ENCODE data around the gene S1PR1. TPM values are rescaled to one million over a fixed set of nuclear protein-coding genes. Genes with fewer than 3 reads are reported as not detected.
"Not testable (repeated sequence)": the region's sequence is repeated elsewhere in the genome, so short reads cannot be mapped to it uniquely, and the experiment has no call there.

The S1PR1 gene
- total and polyA plus RNA-seq, 2 donors from 2014 or later, result 14.2 to 51.6 TPM

- no peaks in the 10 kb centered on the region for H3K36me3 ChIP-seq (ENCODE audit: control insufficient read depth in 2 of 3, insufficient read depth in 3 of 3, low read length in 3 of 3)
- no peak overlapping the region for H3K4me3 ChIP-seq (ENCODE audit: low read length in 3 of 3)
- no peak overlapping the region for H3K9ac ChIP-seq (ENCODE audit: low read length in 3 of 3)
- DNase-seq (no peak), FAIRE-seq (no peak)
- H3K27me3 ChIP-seq (ENCODE audit: control insufficient read depth, insufficient read depth, low read length), result no peaks in the 10 kb centered on the region
- no peak overlapping the region for H3K27ac ChIP-seq (ENCODE audit: low read depth in 2 of 2, low read length in 2 of 2)
- intact Hi-C loops (cut with DNase I), result no loop called here
- TF ChIP-seq, protein P1, sequence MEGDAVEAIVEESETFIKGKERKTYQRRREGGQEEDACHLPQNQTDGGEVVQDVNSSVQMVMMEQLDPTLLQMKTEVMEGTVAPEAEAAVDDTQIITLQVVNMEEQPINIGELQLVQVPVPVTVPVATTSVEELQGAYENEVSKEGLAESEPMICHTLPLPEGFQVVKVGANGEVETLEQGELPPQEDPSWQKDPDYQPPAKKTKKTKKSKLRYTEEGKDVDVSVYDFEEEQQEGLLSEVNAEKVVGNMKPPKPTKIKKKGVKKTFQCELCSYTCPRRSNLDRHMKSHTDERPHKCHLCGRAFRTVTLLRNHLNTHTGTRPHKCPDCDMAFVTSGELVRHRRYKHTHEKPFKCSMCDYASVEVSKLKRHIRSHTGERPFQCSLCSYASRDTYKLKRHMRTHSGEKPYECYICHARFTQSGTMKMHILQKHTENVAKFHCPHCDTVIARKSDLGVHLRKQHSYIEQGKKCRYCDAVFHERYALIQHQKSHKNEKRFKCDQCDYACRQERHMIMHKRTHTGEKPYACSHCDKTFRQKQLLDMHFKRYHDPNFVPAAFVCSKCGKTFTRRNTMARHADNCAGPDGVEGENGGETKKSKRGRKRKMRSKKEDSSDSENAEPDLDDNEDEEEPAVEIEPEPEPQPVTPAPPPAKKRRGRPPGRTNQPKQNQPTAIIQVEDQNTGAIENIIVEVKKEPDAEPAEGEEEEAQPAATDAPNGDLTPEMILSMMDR (IDR thresholded peaks at IDR 0.05; ENCODE audit: borderline replicate concordance, extremely low read depth, insufficient read depth), result no peak
- H3K4me1 ChIP-seq (ENCODE audit: control insufficient read depth in 2 of 3, insufficient read depth in 2 of 3, low read depth in 1 of 3, low read length in 3 of 3), result no peaks in the 10 kb centered on the region
- no peaks in the 10 kb centered on the region for H3K9me3 ChIP-seq (ENCODE audit: control insufficient read depth in 2 of 3, insufficient read depth in 1 of 3, low read length in 3 of 3)
These were observed 9.0 kb upstream of the S1PR1 start for GRCh38 chr1:101227837-101228236.

GRCh38 chr1:101228424-101229134 lies 8.2 kb upstream of the S1PR1 start:
- TF ChIP-seq, protein P1 (IDR thresholded peaks at IDR 0.05; ENCODE audit: borderline replicate concordance, extremely low read depth, insufficient read depth), result no peak
- intact Hi-C loops (cut with DNase I), result no loop called here
- H3K9me3 ChIP-seq (ENCODE audit: control insufficient read depth in 2 of 3, insufficient read depth in 1 of 3, low read length in 3 of 3), result no peaks in the 10 kb centered on the region
- H3K27me3 ChIP-seq (ENCODE audit: control insufficient read depth, insufficient read depth, low read length), result no peaks in the 10 kb centered on the region
- H3K27ac ChIP-seq (ENCODE audit: low read depth in 2 of 2, low read length in 2 of 2), result no peak overlapping the region
- no peaks in the 10 kb centered on the region for H3K4me1 ChIP-seq (ENCODE audit: control insufficient read depth in 2 of 3, insufficient read depth in 2 of 3, low read depth in 1 of 3, low read length in 3 of 3)
- H3K36me3 ChIP-seq (ENCODE audit: control insufficient read depth in 2 of 3, insufficient read depth in 3 of 3, low read length in 3 of 3), result no peaks in the 10 kb centered on the region
- H3K4me3 ChIP-seq (ENCODE audit: low read length in 3 of 3), result no peak overlapping the region
- no peak overlapping the region for H3K9ac ChIP-seq (ENCODE audit: low read length in 3 of 3)
- no peak for FAIRE-seq
- no peak for DNase-seq

DNA sequence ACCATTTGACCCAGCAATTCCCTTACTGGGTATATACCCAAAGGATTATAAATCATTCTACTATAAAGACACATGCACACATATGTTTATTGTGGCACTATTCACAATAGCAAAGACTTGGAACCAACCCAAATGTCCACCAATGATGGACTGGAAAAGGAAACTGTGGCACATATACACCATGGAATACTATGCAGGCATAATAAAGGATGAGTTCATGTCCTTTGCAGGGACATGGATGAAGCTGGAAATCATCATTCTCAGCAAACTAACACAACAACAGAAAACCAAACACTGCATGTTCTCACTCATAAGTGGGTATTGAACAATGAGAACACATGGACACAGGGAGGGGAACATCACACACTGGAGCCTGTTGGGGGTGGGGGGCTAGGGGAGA lies 4.6 kb upstream of the S1PR1 start:
- H3K4me3 ChIP-seq (ENCODE audit: low read length in 3 of 3); H3K27ac ChIP-seq (ENCODE audit: low read depth in 2 of 2, low read length in 2 of 2); FAIRE-seq; H3K4me1 ChIP-seq (ENCODE audit: control insufficient read depth in 2 of 3, insufficient read depth in 2 of 3, low read depth in 1 of 3, low read length in 3 of 3); H3K9ac ChIP-seq (ENCODE audit: low read length in 3 of 3); H3K27me3 ChIP-seq (ENCODE audit: control insufficient read depth, insufficient read depth, low read length); H3K36me3 ChIP-seq (ENCODE audit: control insufficient read depth in 2 of 3, insufficient read depth in 3 of 3, low read length in 3 of 3); DNase-seq; intact Hi-C loops (cut with DNase I); H3K9me3 ChIP-seq (ENCODE audit: control insufficient read depth in 2 of 3, insufficient read depth in 1 of 3, low read length in 3 of 3): not testable (repeated sequence)

DNA sequence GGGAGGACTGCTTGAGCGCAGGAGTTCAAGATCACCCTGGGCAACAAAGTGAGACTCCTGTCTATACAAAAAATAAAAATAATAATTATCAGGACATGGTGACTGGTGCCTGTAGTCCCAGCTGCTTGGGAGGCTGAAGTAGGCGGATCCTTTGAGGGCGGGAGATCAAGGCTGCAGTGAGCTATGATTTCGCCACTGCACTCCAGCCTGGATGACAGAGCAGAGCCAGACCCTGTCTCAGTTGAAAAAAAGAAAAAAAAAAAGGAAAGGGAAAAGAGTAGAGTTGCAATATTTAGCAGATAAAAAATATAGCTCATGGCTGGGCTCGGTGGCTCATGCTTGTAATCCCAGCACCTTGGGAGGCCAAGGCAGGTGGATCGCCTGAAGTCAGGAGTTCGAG lies 3.3 kb upstream of the S1PR1 start:
- no peak for DNase-seq
- H3K36me3 ChIP-seq (ENCODE audit: control insufficient read depth in 2 of 3, insufficient read depth in 3 of 3, low read length in 3 of 3), result no peaks in the 10 kb centered on the region
- intact Hi-C loops (cut with DNase I), result no loop called here
- H3K27ac ChIP-seq (ENCODE audit: low read depth in 2 of 2, low read length in 2 of 2), result no peak overlapping the region
- no peaks in the 10 kb centered on the region for H3K9me3 ChIP-seq (ENCODE audit: control insufficient read depth in 2 of 3, insufficient read depth in 1 of 3, low read length in 3 of 3)
- no peak overlapping the region for H3K4me3 ChIP-seq (ENCODE audit: low read length in 3 of 3)
- FAIRE-seq, result no peak
- H3K27me3 ChIP-seq (ENCODE audit: control insufficient read depth, insufficient read depth, low read length), result no peaks in the 10 kb centered on the region
- peaks cover 0 to 10% (median 0%) of the 10 kb centered on the region in 3 donors for H3K4me1 ChIP-seq (ENCODE audit: control insufficient read depth in 2 of 3, insufficient read depth in 2 of 3, low read depth in 1 of 3, low read length in 3 of 3)
- no peak overlapping the region for H3K9ac ChIP-seq (ENCODE audit: low read length in 3 of 3)
- TF ChIP-seq, protein P1 (IDR thresholded peaks at IDR 0.05; ENCODE audit: borderline replicate concordance, extremely low read depth, insufficient read depth), result no peak

Data from kidney (tissue), 14 donors.